K562 (cell line): ENCODE measurements around the gene PNPLA1. TPM values are rescaled to one million over a fixed set of nuclear protein-coding genes. Genes with fewer than 3 reads are reported as not detected.
A peak's percentile ranks its signal among the peaks of the same experiment; 100 is the strongest.

ENCODE experiments used
- BMI1 ChIP-seq: fragments of 150-350 bp; IDR thresholded peaks from 2 replicates; pipeline ENCODE4 v1.6.1; 2014; ENCODE audit warnings: low read length
- CC2D1A ChIP-seq: fragments of 450-650 bp; IDR thresholded peaks from 2 replicates; pipeline ENCODE4 v1.6.1; 2017; ENCODE audit warnings: mild to moderate bottlenecking
- GTF2F1 ChIP-seq: IDR thresholded peaks from 2 replicates; pipeline ENCODE4 v1.6.1; 2011; ENCODE audit warnings: low read depth, low read length, improper control_type of control experiment
- HMGN3 ChIP-seq: IDR thresholded peaks from 2 replicates; pipeline ENCODE4 v1.6.1; 2011; ENCODE audit warnings: borderline replicate concordance, low read depth, mild to moderate bottlenecking, mixed read lengths, low read length; ENCODE audit not compliant: insufficient read length; ENCODE audit errors: extremely low read depth
- KAT2B ChIP-seq: IDR thresholded peaks from one replicate; pipeline ENCODE4 v1.6.1; 2012; ENCODE audit warnings: low read depth, mild to moderate bottlenecking, control low read depth, inconsistent platforms, low read length, moderate library complexity
- KAT7 ChIP-seq: sonication (generic); formaldehyde crosslinking; IDR thresholded peaks from 2 replicates; pipeline ENCODE4 v1.8.0; 2022; ENCODE audit warnings: missing genetic modification reagents, mild to moderate bottlenecking, borderline replicate concordance
- KDM5B ChIP-seq: fragments of 200-600 bp; sonication (generic); IDR thresholded peaks from 2 replicates; pipeline ENCODE4 v1.6.1; 2012; ENCODE audit warnings: low read depth, mild to moderate bottlenecking, moderate library complexity, low read length, control low read depth, inconsistent platforms; ENCODE audit not compliant: insufficient replicate concordance
- LARP7 ChIP-seq: fragments of 450-650 bp; IDR thresholded peaks from 2 replicates; pipeline ENCODE4 v1.6.1; 2016
- LCOR ChIP-seq: sonication (generic); formaldehyde crosslinking; IDR thresholded peaks from 2 replicates; pipeline ENCODE4 v1.8.0; 2022; ENCODE audit warnings: mild to moderate bottlenecking, missing genetic modification reagents
- MEF2D ChIP-seq: conservative IDR thresholded peaks from 2 replicates; pipeline ENCODE4 v1.6.1; 2016; ENCODE audit warnings: low read depth, missing genetic modification characterization, missing compliant biosample characterization
- NCOR1 ChIP-seq: fragments of 450-650 bp; IDR thresholded peaks from 2 replicates; pipeline ENCODE4 v1.6.1; 2016; ENCODE audit warnings: mild to moderate bottlenecking, moderate library complexity
- NFE2L1 ChIP-seq: fragments of 450-650 bp; IDR thresholded peaks from 2 replicates; pipeline ENCODE4 v1.6.1; 2016; ENCODE audit warnings: missing genetic modification characterization, low read depth, mild to moderate bottlenecking, missing compliant biosample characterization, moderate library complexity, borderline replicate concordance
- PHTF2 ChIP-seq: fragments of 250-450 bp; sonication (Bioruptor Pico); IDR thresholded peaks from 2 replicates; pipeline ENCODE4 v1.5.0; 2021; ENCODE audit warnings: mild to moderate bottlenecking
- RBM39 ChIP-seq: fragments of 200-400 bp; formaldehyde crosslinking; optimal IDR thresholded peaks from 2 replicates; pipeline ENCODE3; 2018; ENCODE audit warnings: low read depth, low read length
- TOE1 ChIP-seq, 2 experiments: fragments of 450-650 bp in 1 of 2; sonication (generic) in 1 of 2; formaldehyde crosslinking in 1 of 2; IDR thresholded peaks; 2 replicates each; pipeline versions ENCODE4 v1.7.1 to v1.8.0; 2016 to 2022; ENCODE audit warnings: borderline replicate concordance in 2 of 2, mild to moderate bottlenecking in 2 of 2, antibody characterized with exemption in 1 of 2, inconsistent platforms in 1 of 2, low read depth in 1 of 2, missing genetic modification reagents in 1 of 2, moderate library complexity in 1 of 2
- YY1 ChIP-seq, 3 experiments: IDR thresholded peaks; 2 replicates each; pipeline ENCODE4 v1.6.1; 2011; ENCODE audit warnings: low read length in 2 of 3, mild to moderate bottlenecking in 2 of 3, moderate library complexity in 2 of 3, borderline replicate concordance in 1 of 3, control low read depth in 1 of 3, low read depth in 1 of 3; ENCODE audit not compliant: insufficient read depth in 3 of 3, insufficient replicate concordance in 2 of 3, control insufficient read depth in 1 of 3, insufficient read length in 1 of 3; ENCODE audit errors: extremely low read depth in 1 of 3
- ZNF146 ChIP-seq: IDR thresholded peaks from one replicate; pipeline ENCODE4 v1.6.1; 2018; ENCODE audit warnings: missing compliant biosample characterization; ENCODE audit not compliant: unreplicated experiment
- ZNF384 ChIP-seq: IDR thresholded peaks from 2 replicates; pipeline ENCODE4 v1.6.1; 2012; ENCODE audit warnings: low read depth, low read length, improper control_type of control experiment
- ZNF780A ChIP-seq: fragments of 250-450 bp; sonication (Bioruptor Pico); IDR thresholded peaks from 2 replicates; pipeline ENCODE4 v1.5.0; 2021; ENCODE audit warnings: mild to moderate bottlenecking
- polyA plus RNA-seq, 8 experiments: library from polyadenylated mRNA; depleted of rRNA in 4 of 8; stranded (reverse) in 5 of 8; unstranded in 3 of 8; fragments of >200 nt; fragmentation: Nextera tagmentation in 2 of 8; fragmentation: Illumina TruSeq in 1 of 8; extraction: Ambion mirVana in 2 of 8; extraction: Trizol in 1 of 8; gene quantifications; 2 replicates each; pipeline versions ENCODE4 v1.2.1 to v1.2.3, GENCODE V29; 2011 to 2014; ENCODE audit warnings: inconsistent platforms in 1 of 8, missing spikeins in 1 of 8
- total RNA-seq, 7 experiments: library from RNA; depleted of rRNA in 6 of 7; stranded (reverse); fragments of >200 nt in 6 of 7; fragmentation: Illumina TruSeq in 2 of 7; extraction: Trizol in 2 of 7; gene quantifications; 2 replicates each; pipeline versions ENCODE4 v1.2.1 to v1.2.3, GENCODE V29; 2011 to 2021; ENCODE audit warnings: low replicate concordance in 1 of 7
- TF ChIP-seq, protein P1 (sequence below): fragments of 250-450 bp; sonication (Bioruptor Pico); IDR thresholded peaks from 2 replicates; pipeline ENCODE4 v1.8.0; 2021; ENCODE audit warnings: moderate library complexity, mild to moderate bottlenecking, inconsistent platforms

Gene PNPLA1
- total and polyA plus RNA-seq, 9 of the 15 experiments (the other 6 are each of a cell fraction or from before 2014, with no cell fraction given): 0.04 to 0.27 (median 0.13) TPM; not detected in 2

DNA sequence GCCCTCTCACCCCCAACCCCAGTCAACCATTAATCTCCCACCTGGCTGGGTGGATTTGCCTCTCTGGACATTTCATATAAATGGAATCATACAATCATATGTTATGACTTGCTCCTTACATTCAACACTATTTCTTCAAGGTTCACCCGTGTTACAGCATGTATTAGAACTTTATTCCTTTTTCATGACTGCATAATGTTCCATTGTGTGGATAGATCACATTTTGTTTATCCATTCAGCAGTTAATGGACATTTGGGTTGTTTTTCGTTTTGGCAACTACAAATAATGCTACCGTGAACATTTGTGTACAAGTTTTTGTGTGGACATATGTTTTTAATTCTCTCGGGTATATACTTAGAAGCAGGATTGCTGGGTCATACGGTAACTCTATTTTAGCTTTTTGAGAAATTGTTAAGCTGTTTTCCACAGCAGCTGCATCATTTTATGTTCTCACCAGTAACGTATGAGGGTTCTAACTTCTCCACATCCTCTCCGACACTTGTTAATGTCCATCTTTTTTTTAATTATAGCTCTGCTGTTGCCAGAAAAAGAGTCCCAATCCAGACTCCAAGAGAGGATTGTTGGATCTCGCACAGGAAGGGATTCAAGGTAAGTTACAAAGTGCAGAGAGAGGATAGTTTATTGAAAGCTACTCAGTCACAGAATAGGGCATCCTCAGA lies 82.8 kb downstream of the PNPLA1 start (continued):
- TF ChIP-seq, protein P1, sequence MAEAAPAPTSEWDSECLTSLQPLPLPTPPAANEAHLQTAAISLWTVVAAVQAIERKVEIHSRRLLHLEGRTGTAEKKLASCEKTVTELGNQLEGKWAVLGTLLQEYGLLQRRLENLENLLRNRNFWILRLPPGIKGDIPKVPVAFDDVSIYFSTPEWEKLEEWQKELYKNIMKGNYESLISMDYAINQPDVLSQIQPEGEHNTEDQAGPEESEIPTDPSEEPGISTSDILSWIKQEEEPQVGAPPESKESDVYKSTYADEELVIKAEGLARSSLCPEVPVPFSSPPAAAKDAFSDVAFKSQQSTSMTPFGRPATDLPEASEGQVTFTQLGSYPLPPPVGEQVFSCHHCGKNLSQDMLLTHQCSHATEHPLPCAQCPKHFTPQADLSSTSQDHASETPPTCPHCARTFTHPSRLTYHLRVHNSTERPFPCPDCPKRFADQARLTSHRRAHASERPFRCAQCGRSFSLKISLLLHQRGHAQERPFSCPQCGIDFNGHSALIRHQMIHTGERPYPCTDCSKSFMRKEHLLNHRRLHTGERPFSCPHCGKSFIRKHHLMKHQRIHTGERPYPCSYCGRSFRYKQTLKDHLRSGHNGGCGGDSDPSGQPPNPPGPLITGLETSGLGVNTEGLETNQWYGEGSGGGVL (CRISPR knock-in tag): no peak
- TF ChIP-seq KDM5B (no peak), YY1 (IDR thresholded peaks at IDR 0.05; ENCODE audit: borderline replicate concordance in 1 of 3, control insufficient read depth in 1 of 3, extremely low read depth in 1 of 3, insufficient read depth in 3 of 3, insufficient read length in 1 of 3, insufficient replicate concordance in 2 of 3, low read depth in 1 of 3, low read length in 2 of 3) (no peak), GTF2F1 (no peak), BMI1 (no peak), NFE2L1 (tag) (no peak), NCOR1 (no peak), ZNF384 (no peak), KAT7 (CRISPR knock-in tag) (no peak), LARP7 (no peak), LCOR (CRISPR knock-in tag) (no peak), ZNF146 (peak; percentile 100), PHTF2 (no peak), KAT2B (no peak), RBM39 (no peak), HMGN3 (no peak), MEF2D (tag) (no peak), ZNF780A (CRISPR knock-in tag) (no peak), TOE1 (IDR thresholded peaks at IDR 0.05; ENCODE audit: borderline replicate concordance) (no peak), TOE1 (CRISPR knock-in tag; IDR thresholded peaks at IDR 0.05; ENCODE audit: borderline replicate concordance, low read depth) (no peak), CC2D1A (no peak)
- TF ChIP-seq, all 486 proteins: peak for 10
